AG09319 (cell line): ENCODE measurements around the gene ARL15.

ENCODE experiments used
- DNase-seq: peaks from one replicate; pipeline ENCODE4 v3.0.0-alpha.2; 2010; ENCODE audit warnings: low read depth; ENCODE audit errors: extremely low read depth
- CTCF ChIP-seq: IDR thresholded peaks from 2 replicates; pipeline ENCODE4 v1.5.1; 2011; ENCODE audit warnings: low read depth, mild to moderate bottlenecking, inconsistent platforms, low read length, moderate library complexity

ARL15 gene

GRCh38 chr5:54304040-54304439 lies 6.3 kb downstream of the ARL15 start:
- DNase-seq = no peak
- TF ChIP-seq CTCF = no peak

GRCh38 chr5:54302267-54302687 lies 8.1 kb downstream of the ARL15 start:
- no peak for TF ChIP-seq CTCF
- no peak for DNase-seq

GRCh38 chr5:54301849-54302248 lies 8.5 kb downstream of the ARL15 start:
- DNase-seq = no peak
- no peak for TF ChIP-seq CTCF

- no peak for DNase-seq
- TF ChIP-seq CTCF = no peak
These were observed 9.2 kb downstream of the ARL15 start for GRCh38 chr5:54301220-54301619.

- DNase-seq = no peak
- TF ChIP-seq CTCF = no peak
These were observed 11.4 kb downstream of the ARL15 start for GRCh38 chr5:54298947-54299346.

- DNase-seq = no peak
- no peak for TF ChIP-seq CTCF
These were observed 14.0 kb downstream of the ARL15 start for GRCh38 chr5:54296386-54296785.

GRCh38 chr5:54295651-54296276 lies 14.6 kb downstream of the ARL15 start:
- DNase-seq = no peak
- TF ChIP-seq CTCF = no peak
